Ovary (tissue), 9 donors: ENCODE measurements around the gene AGTR1. TPM values are rescaled to one million over a fixed set of nuclear protein-coding genes. Genes with fewer than 3 reads are reported as not detected.
"Not testable (repeated sequence)": the region's sequence is repeated elsewhere in the genome, so short reads cannot be mapped to it uniquely, and the experiment has no call there.

Source experiments
- DNase-seq, 5 donors: peaks; one replicate each; pipeline ENCODE4 v3.0.0-alpha.2; 2019 to 2020
- H3K27ac ChIP-seq, 2 donors: fragments of 200-600 bp; one replicate each; pipeline versions ENCODE4 v1.5.1 to v1.8.0; 2019 to 2022
- H3K27me3 ChIP-seq: fragments of 200-600 bp; one replicate; pipeline ENCODE4 v1.8.0; 2022
- H3K36me3 ChIP-seq: fragments of 200-600 bp; sonication (generic); one replicate; pipeline ENCODE4 v1.5.1; 2019
- H3K4me1 ChIP-seq: one replicate; pipeline ENCODE4 v1.8.1; 2013; ENCODE audit warnings: mild to moderate bottlenecking, moderate library complexity; ENCODE audit not compliant: insufficient read depth
- H3K4me3 ChIP-seq: fragments of 200-600 bp; sonication (generic); one replicate; pipeline ENCODE4 v1.5.1; 2017
- H3K9me3 ChIP-seq, 2 donors: fragments of 200-600 bp in 1 of 2; sonication (generic) in 1 of 2; one replicate each; pipeline versions ENCODE4 v1.5.1 to v1.8.1; 2013 to 2019; ENCODE audit warnings: mild to moderate bottlenecking in 1 of 2, moderate library complexity in 1 of 2
- EP300 ChIP-seq: sonication (generic); formaldehyde crosslinking; IDR thresholded peaks from one replicate; pipeline ENCODE4 v1.6.1; 2017; ENCODE audit warnings: antibody characterized with exemption
- POLR2A ChIP-seq: fragments of 450-650 bp; IDR thresholded peaks from one replicate; pipeline ENCODE4 v1.6.1; 2017; ENCODE audit warnings: antibody characterized with exemption, mild to moderate bottlenecking, moderate library complexity
- WGBS, 3 donors: extraction: QIAGEN DNeasy Blood & Tissue Kit in 1 of 3; methylation state at CpG; one replicate each; pipeline versions ENCODE4 v1.1.5 to v1.1.7; 2013 to 2017; 5-methylcytosine and 5-hydroxymethylcytosine counted together
- intact Hi-C, 4 donors: fragments of 100-400 bp; cut with DNase I; formaldehyde crosslinking; loops; one replicate each; pipeline versions ENCODE4 v1.11.0 to v1.15.1; 2022 to 2023
- polyA plus RNA-seq, 2 donors: library from polyadenylated mRNA; stranded (reverse); fragments of 200-250 nt in 1 of 2; fragments of 350-450 nt in 1 of 2; fragmentation: Illumina TruSeq in 1 of 2; extraction: RNeasy Lipid Tissue Mini Kit (QIAGEN cat#74804) in 1 of 2; gene quantifications; one replicate each; pipeline ENCODE4 v1.2.3, GENCODE V29; 2013 to 2014
- total RNA-seq, 7 donors: library from RNA; depleted of rRNA in 2 of 7; stranded (reverse); fragments of >200 nt in 2 of 7; fragmentation: NEBNext Ultra II Directional in 3 of 7; extraction: Animal tissue kit (Norgen Biotek cat#: 25700) in 3 of 7; gene quantifications; one replicate each; pipeline versions ENCODE4 v1.1.0 to v1.2.4, GENCODE V29; 2016 to 2023
- TF ChIP-seq, protein P1 (sequence below), 3 donors: fragments of 450-650 bp in 2 of 3; fragments of 200-600 bp in 1 of 3; IDR thresholded peaks; one replicate each; pipeline versions ENCODE4 v1.5.1 to v1.8.0; 2016 to 2022; ENCODE audit warnings: antibody characterized with exemption in 3 of 3, mild to moderate bottlenecking in 1 of 3
- donor health status: DM: no; HTN: no; CAD: no; lungs with moderate emphysema.
- donor health status: DM: no; HTN: no; CAD: no.
- donor health status: Bipolar disorder and iron deficiency.
- donor health status: DM: yes; HTN: yes; CAD: no.
- donor health status: DM: no; HTN: no; CAD: no.
- donor health status: DM: yes; HTN: yes; CAD: no.

The AGTR1 gene
- total and polyA plus RNA-seq, 9 donors: 0.99 to 21.7 (median 2.5) TPM

DNA sequence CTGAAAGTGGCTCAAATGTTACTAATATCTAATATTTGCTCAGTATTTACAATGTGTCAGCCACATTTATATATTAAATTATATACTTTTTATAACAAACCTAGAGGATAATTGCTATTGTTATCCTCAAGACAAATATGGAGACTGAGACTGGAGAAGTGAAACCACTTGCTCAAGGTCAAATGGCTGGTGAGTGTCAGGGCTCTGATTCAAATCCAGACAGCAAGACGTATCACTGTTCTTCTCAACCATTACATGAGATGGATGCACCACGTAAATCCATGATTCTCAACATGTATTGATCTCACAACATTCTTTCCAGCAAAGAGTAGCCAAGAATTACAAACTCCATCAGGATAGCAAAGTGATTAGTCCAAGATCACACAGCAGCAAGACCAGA is 76.1 kb downstream of the AGTR1 start:
- TF ChIP-seq POLR2A: no peak
- TF ChIP-seq EP300: no peak
- TF ChIP-seq, protein P1, sequence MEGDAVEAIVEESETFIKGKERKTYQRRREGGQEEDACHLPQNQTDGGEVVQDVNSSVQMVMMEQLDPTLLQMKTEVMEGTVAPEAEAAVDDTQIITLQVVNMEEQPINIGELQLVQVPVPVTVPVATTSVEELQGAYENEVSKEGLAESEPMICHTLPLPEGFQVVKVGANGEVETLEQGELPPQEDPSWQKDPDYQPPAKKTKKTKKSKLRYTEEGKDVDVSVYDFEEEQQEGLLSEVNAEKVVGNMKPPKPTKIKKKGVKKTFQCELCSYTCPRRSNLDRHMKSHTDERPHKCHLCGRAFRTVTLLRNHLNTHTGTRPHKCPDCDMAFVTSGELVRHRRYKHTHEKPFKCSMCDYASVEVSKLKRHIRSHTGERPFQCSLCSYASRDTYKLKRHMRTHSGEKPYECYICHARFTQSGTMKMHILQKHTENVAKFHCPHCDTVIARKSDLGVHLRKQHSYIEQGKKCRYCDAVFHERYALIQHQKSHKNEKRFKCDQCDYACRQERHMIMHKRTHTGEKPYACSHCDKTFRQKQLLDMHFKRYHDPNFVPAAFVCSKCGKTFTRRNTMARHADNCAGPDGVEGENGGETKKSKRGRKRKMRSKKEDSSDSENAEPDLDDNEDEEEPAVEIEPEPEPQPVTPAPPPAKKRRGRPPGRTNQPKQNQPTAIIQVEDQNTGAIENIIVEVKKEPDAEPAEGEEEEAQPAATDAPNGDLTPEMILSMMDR (IDR thresholded peaks at IDR 0.05): no peak
- Histone ChIP-seq H3K4me3 (no peak overlapping the region), H3K27me3 (no peaks in the 10 kb centered on the region), H3K9me3 (no peaks in the 10 kb centered on the region), H3K36me3 (no peaks in the 10 kb centered on the region), H3K27ac (no peak overlapping the region), H3K4me1 (no peaks in the 10 kb centered on the region)
- WGBS, 3 donors: 67 to 75% (median 69%) methylated on average over 2 of the region's 2 CpGs
- intact Hi-C loops: no loop called here
- no peak for DNase-seq

DNA sequence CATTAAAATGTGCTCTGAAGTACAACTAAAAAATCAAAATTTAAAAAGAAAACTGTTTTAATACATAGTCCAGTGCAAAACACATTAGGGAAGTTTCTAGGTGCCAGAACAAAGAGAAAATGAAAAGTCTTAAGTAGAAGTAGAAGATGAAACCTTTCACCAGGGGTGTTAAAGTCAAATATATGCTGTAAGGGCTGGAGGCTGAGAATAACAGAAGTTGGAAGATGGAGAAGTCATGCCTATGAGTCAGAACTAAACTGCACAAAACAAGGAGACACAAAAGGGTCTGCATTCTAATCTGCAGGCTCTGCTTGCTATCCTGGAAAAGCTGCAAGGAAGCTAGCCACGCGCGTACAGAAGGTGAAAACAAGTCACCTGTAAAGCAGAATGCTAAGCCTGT is 81.2 kb downstream of the AGTR1 start:
- H3K4me3 ChIP-seq: no peak overlapping the region
- H3K36me3 ChIP-seq: no peaks in the 10 kb centered on the region
- H3K4me1 ChIP-seq: no peaks in the 10 kb centered on the region
- TF ChIP-seq, protein P1 (IDR thresholded peaks at IDR 0.05): no peak
- TF ChIP-seq EP300: no peak
- no peak for TF ChIP-seq POLR2A
- WGBS, 3 donors: 90 to 99% (median 94%) methylated on average over 3 of the region's 3 CpGs
- H3K27ac ChIP-seq: no peak overlapping the region
- no peak for DNase-seq
- no peaks in the 10 kb centered on the region for H3K9me3 ChIP-seq
- intact Hi-C loops: no loop called here
- no peaks in the 10 kb centered on the region for H3K27me3 ChIP-seq

DNA sequence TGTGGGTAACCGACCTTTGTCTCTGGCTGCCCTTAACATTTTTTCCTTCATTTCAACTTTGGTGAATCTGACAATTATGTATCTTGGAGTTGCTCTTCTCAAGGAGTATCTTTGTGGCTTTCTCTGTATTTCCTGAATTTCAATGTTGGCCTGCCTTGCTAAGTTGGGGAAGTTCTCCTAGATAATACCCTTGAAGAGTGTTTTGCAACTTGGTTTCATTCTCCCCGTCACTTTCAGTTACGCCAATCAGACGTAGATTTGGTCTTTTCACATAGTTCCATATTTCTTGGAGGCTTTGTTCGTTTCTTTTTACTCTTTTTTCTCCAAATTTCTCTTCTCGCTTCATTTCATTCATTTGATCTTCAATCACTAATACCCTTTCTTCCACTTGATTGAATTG is 87.3 kb downstream of the AGTR1 start:
- 81 to 97% (median 93%) methylated on average over 6 of the region's 6 CpGs for WGBS, 3 donors
- H3K27ac ChIP-seq, H3K27me3 ChIP-seq, DNase-seq, H3K4me1 ChIP-seq, H3K9me3 ChIP-seq, H3K36me3 ChIP-seq, intact Hi-C loops, H3K4me3 ChIP-seq: not testable (repeated sequence)

DNA sequence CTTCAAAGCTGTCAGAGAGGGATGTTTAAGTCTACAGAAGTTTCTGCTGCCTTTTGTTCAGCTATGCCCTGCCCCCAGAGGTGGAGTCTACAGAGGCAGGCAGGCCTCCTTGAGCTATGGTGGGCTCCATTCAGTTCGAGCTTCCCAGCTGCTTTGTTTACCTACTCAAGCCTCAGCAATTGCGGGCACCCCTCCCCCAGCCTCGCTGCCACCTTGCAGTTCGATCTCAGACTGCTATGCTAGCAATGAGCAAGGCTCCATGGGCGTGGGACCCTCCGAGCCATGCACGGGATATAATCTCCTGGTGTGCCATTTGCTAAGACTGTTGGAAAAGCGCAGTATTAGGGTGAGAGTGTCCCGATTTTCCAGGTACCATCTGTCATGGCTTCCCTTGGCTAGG is 88.5 kb downstream of the AGTR1 start:
- H3K27ac ChIP-seq, H3K4me3 ChIP-seq, H3K27me3 ChIP-seq, H3K9me3 ChIP-seq, H3K4me1 ChIP-seq, DNase-seq, H3K36me3 ChIP-seq, intact Hi-C loops: not testable (repeated sequence)
- 90 to 93% (median 92%) methylated on average over 9 of the region's 9 CpGs for WGBS, 3 donors

DNA sequence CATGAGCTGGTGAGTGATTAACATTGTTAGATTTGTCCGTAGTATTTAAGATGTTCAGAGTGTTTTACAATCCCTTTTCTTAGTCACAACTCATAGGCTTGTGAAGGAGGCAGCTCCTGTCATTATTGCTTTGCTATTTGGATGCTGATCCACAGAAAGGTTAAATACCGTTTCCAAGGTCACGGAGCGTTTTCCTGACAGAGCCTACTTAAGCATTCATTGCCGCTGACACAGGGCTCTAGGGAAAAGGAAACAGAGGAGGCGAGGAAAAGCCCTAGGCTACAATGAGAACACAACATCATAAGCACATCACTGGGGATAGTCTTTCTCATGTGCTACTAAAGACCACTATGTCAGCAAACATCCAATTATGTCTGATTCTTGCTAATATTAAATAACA is 91.4 kb downstream of the AGTR1 start:
- H3K27ac ChIP-seq: no peak overlapping the region
- no peaks in the 10 kb centered on the region for H3K4me1 ChIP-seq
- H3K9me3 ChIP-seq: no peaks in the 10 kb centered on the region
- intact Hi-C loops: no loop called here
- TF ChIP-seq POLR2A (no peak), EP300 (no peak)
- TF ChIP-seq, protein P1 (IDR thresholded peaks at IDR 0.05): no peak
- H3K4me3 ChIP-seq: no peak overlapping the region
- 18 to 32% (median 26%) methylated on average over 6 of the region's 6 CpGs for WGBS, 3 donors
- no peak for DNase-seq
- H3K27me3 ChIP-seq: no peaks in the 10 kb centered on the region
- no peaks in the 10 kb centered on the region for H3K36me3 ChIP-seq

DNA sequence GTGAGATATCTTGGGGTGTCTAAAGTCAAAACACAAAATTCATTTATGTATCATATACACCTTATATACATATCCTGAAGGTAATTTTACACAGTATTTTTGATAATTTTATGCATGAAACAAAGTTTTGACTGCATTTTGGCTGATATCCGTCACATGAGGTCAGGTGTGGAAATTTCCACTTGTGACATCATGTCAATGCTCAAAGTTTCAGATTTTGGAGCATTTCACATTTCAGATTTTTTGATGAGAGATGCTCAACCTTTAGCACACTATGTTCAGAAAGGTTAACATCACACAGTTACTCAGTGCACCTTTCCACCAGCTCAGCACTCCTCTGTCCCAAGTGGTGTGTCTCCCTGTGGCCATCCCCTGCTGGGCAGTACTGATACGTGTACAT is 92.2 kb downstream of the AGTR1 start:
- intact Hi-C loops: no loop called here
- Histone ChIP-seq H3K4me1 (no peaks in the 10 kb centered on the region), H3K4me3 (no peak overlapping the region), H3K27ac (no peak overlapping the region), H3K27me3 (no peaks in the 10 kb centered on the region), H3K9me3 (no peaks in the 10 kb centered on the region), H3K36me3 (no peaks in the 10 kb centered on the region)
- no peak for DNase-seq
- TF ChIP-seq EP300 (no peak), POLR2A (no peak)
- TF ChIP-seq, protein P1 (IDR thresholded peaks at IDR 0.05): no peak
- WGBS, 3 donors: 86 to 95% (median 89%) methylated on average over 2 of the region's 2 CpGs
